Heart left ventricle (tissue), 16 donors: Measurements from ENCODE around the gene ASXL1. TPM values are rescaled to one million over a fixed set of nuclear protein-coding genes. Genes with fewer than 3 reads are reported as not detected.

Experiments
- ATAC-seq, 4 donors: fragments of 200-7000 bp; cut with Tn5 transposase; one replicate each; pipeline ENCODE4 v1.9.1; 2020 to 2022; ENCODE audit warnings: moderate library complexity in 4 of 4, mild to moderate bottlenecking in 3 of 4, moderate number of reproducible peaks in 1 of 4
- DNase-seq, 5 donors: peaks; one replicate each; pipeline ENCODE4 v3.0.0-alpha.2; 2020
- H3K27ac ChIP-seq, 12 donors: fragments of 200-600 bp; sonication (generic) in 4 of 12; one replicate each; pipeline versions ENCODE4 v1.5.0 to v1.8.0; 2016 to 2022; ENCODE audit warnings: mild to moderate bottlenecking in 2 of 12
- H3K27me3 ChIP-seq, 9 donors: fragments of 200-600 bp; sonication (generic) in 2 of 9; one replicate each; pipeline versions ENCODE4 v1.5.1 to v1.8.0; 2016 to 2022; ENCODE audit warnings: mild to moderate bottlenecking in 3 of 9
- H3K36me3 ChIP-seq, 9 donors: fragments of 200-600 bp; sonication (generic) in 2 of 9; one replicate each; pipeline versions ENCODE4 v1.5.0 to v1.8.0; 2018 to 2022; ENCODE audit warnings: mild to moderate bottlenecking in 2 of 9
- H3K4me1 ChIP-seq, 12 donors: fragments of 200-600 bp; sonication (generic) in 4 of 12; one replicate each; pipeline versions ENCODE4 v1.5.0 to v1.8.0; 2016 to 2022; ENCODE audit warnings: mild to moderate bottlenecking in 3 of 12
- H3K4me3 ChIP-seq, 12 donors: fragments of 200-600 bp; sonication (generic) in 4 of 12; one replicate each; pipeline versions ENCODE4 v1.5.0 to v1.8.0; 2017 to 2022; ENCODE audit warnings: mild to moderate bottlenecking in 9 of 12, moderate library complexity in 4 of 12
- H3K9me3 ChIP-seq, 12 donors: fragments of 200-600 bp; sonication (generic) in 4 of 12; one replicate each; pipeline versions ENCODE4 v1.5.0 to v1.8.0; 2016 to 2022; ENCODE audit warnings: mild to moderate bottlenecking in 1 of 12
- POLR2A ChIP-seq, 2 donors: fragments of 450-650 bp; IDR thresholded peaks; one replicate each; pipeline ENCODE4 v1.6.1; 2017; ENCODE audit warnings: antibody characterized with exemption in 2 of 2, mild to moderate bottlenecking in 2 of 2, moderate library complexity in 2 of 2
- whole genome bisulfite sequencing, 4 donors: extraction: QIAGEN DNeasy Blood & Tissue Kit in 2 of 4; methylation state at CpG; one replicate each; pipeline versions ENCODE4 v1.1.5 to v1.1.7; 2013 to 2018; 5-methylcytosine and 5-hydroxymethylcytosine counted together
- intact Hi-C, 10 donors: fragments of 100-400 bp; cut with DNase I; formaldehyde crosslinking; loops; one replicate each; pipeline versions ENCODE4 v1.11.1 to v1.14.2; 2022
- polyA plus RNA-seq, 2 donors: library from polyadenylated mRNA; stranded (reverse); fragments of 200-250 nt; gene quantifications; one replicate each; pipeline ENCODE4 v1.2.3, GENCODE V29; 2013
- total RNA-seq, 9 donors: library from RNA; depleted of rRNA in 2 of 9; stranded (reverse); fragments of >200 nt in 2 of 9; fragmentation: NEBNext Ultra II Directional in 3 of 9; extraction: Animal tissue kit (Norgen Biotek cat#: 25700) in 3 of 9; gene quantifications; one replicate each; pipeline versions ENCODE4 v1.1.0 to v1.2.4, GENCODE V29; 2016 to 2023
- TF ChIP-seq, protein P1 (sequence below), 12 donors: fragments of 200-600 bp; sonication (generic) in 4 of 12; IDR thresholded peaks; one replicate each; pipeline versions ENCODE4 v1.5.0 to v1.8.0; 2018 to 2022; ENCODE audit warnings: antibody characterized with exemption in 12 of 12, mild to moderate bottlenecking in 5 of 12
- donor health status: ischemic (EF 13 %, LVEDD 7.1; RV severe dilation, severe dysfunction).
- donor health status: healthy with polysubstance abuse.
- donor health status: DM: no; HTN: yes; CAD: no.
- donor health status: DM: no; HTN: no; CAD: no.
- donor health status: ischemic (EF 25% LVEDD 6.9; RV normal size, moderate dysfunction).
- donor health status: ischemic (EF 25% LVEDD 5.7; RV mildly dilated, moderate dysfunction).
- donor health status: healthy.
- donor health status: DM: yes; HTN: yes; CAD: no.
- donor health status: ischemic (EF 35%, LVEDD 5.7; RV mildly dilated, moderate dysfunction).
- donor health status: nonischemic (EF 11% LVEDD 7.7; RV severe dilation, severe dysfunction).
- donor health status: DM: yes; HTN: yes; CAD: no.
- donor health status: PGD.
- donor health status: ischemic (EF 29% LVEDD 5.4; RV normal size, mild dysfunction).
- donor health status: nonischemic (EF 23%, LVEDD 6.1; RV moderate dilation, normal function).

ASXL1 gene
- total and polyA plus RNA-seq, 11 donors = 15.1 to 50.1 (median 26.5) TPM

DNA sequence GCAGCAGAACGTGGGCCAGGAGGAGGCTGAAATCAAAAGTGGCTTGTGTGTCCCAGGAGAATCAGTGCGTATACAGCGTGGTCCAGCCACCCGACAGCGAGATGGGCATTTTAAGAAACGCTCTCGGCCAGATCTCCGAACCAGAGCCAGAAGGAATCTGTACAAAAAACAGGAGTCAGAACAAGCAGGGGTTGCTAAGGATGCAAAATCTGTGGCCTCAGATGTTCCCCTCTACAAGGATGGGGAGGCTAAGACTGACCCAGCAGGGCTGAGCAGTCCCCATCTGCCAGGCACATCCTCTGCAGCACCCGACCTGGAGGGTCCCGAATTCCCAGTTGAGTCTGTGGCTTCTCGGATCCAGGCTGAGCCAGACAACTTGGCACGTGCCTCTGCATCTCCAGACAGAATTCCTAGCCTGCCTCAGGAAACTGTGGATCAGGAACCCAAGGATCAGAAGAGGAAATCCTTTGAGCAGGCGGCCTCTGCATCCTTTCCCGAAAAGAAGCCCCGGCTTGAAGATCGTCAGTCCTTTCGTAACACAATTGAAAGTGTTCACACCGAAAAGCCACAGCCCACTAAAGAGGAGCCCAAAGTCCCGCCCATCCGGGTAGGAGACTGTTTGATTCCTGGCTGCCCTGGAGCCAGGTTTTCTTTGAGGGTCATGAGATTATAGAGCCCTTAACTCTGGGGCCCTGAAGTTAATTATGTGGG lies 75.3 kb downstream of the ASXL1 start:
- intact Hi-C loops = loop anchor here in 3 of 10 donors (5.0 to 10.0 kb wide), 3 partner anchors 51 to 76 kb away; partner anchors contain the start of gene ASXL1 (in 1 of the 3)
- no peak overlapping the region for H3K4me3 ChIP-seq
- peaks cover 4 to 29% (median 17%) of the 10 kb centered on the region in 12 donors for H3K4me1 ChIP-seq
- peak in 2 of 5 donors; percentile 46 to 62 for DNase-seq
- no peaks in the 10 kb centered on the region for H3K27me3 ChIP-seq
- WGBS, 4 donors = 43 to 51% (median 45%) methylated on average over 20 of the region's 20 CpGs
- ATAC-seq = peak; percentile 21 to 89 (median 48)
- peaks cover 2 to 100% (median 99%) of the 10 kb centered on the region in 9 donors for H3K36me3 ChIP-seq
- peak overlapping the region in 9 of 12 donors; percentile 19 to 73 (median 58) for H3K27ac ChIP-seq
- no peaks in the 10 kb centered on the region for H3K9me3 ChIP-seq
- TF ChIP-seq, protein P1, sequence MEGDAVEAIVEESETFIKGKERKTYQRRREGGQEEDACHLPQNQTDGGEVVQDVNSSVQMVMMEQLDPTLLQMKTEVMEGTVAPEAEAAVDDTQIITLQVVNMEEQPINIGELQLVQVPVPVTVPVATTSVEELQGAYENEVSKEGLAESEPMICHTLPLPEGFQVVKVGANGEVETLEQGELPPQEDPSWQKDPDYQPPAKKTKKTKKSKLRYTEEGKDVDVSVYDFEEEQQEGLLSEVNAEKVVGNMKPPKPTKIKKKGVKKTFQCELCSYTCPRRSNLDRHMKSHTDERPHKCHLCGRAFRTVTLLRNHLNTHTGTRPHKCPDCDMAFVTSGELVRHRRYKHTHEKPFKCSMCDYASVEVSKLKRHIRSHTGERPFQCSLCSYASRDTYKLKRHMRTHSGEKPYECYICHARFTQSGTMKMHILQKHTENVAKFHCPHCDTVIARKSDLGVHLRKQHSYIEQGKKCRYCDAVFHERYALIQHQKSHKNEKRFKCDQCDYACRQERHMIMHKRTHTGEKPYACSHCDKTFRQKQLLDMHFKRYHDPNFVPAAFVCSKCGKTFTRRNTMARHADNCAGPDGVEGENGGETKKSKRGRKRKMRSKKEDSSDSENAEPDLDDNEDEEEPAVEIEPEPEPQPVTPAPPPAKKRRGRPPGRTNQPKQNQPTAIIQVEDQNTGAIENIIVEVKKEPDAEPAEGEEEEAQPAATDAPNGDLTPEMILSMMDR (IDR thresholded peaks at IDR 0.05) = no peak

DNA sequence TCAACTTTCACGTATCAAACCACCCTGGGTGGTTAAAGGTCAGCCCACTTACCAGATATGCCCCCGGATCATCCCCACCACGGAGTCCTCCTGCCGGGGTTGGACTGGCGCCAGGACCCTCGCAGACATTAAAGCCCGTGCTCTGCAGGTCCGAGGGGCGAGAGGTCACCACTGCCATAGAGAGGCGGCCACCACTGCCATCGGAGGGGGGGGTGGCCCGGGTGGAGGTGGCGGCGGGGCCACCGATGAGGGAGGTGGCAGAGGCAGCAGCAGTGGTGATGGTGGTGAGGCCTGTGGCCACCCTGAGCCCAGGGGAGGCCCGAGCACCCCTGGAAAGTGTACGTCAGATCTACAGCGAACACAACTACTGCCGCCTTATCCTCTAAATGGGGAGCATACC lies 76.3 kb downstream of the ASXL1 start:
- Histone ChIP-seq H3K27me3 (no peaks in the 10 kb centered on the region), H3K36me3 (peaks cover 6 to 100% (median 99%) of the 10 kb centered on the region in 9 donors), H3K4me1 (peaks cover 4 to 29% (median 17%) of the 10 kb centered on the region in 12 donors), H3K9me3 (no peaks in the 10 kb centered on the region), H3K4me3 (no peak overlapping the region), H3K27ac (peak overlapping the region in 6 of 12 donors; percentile 53 to 73 (median 60))
- ATAC-seq (no peak), DNase-seq (peak in 1 of 5 donors; percentile 47)
- 85 to 89% (median 86%) methylated on average over 17 to 19 of the region's 19 CpGs for WGBS, 4 donors
- intact Hi-C loops = loop anchor here in 3 of 10 donors (5.0 to 10.0 kb wide), 3 partner anchors 50 to 77 kb away; partner anchors contain the start of gene ASXL1 (in 1 of the 3)
- TF ChIP-seq, protein P1 (IDR thresholded peaks at IDR 0.05) = no peak
- no peak for TF ChIP-seq POLR2A (IDR thresholded peaks at IDR 0.05)

DNA sequence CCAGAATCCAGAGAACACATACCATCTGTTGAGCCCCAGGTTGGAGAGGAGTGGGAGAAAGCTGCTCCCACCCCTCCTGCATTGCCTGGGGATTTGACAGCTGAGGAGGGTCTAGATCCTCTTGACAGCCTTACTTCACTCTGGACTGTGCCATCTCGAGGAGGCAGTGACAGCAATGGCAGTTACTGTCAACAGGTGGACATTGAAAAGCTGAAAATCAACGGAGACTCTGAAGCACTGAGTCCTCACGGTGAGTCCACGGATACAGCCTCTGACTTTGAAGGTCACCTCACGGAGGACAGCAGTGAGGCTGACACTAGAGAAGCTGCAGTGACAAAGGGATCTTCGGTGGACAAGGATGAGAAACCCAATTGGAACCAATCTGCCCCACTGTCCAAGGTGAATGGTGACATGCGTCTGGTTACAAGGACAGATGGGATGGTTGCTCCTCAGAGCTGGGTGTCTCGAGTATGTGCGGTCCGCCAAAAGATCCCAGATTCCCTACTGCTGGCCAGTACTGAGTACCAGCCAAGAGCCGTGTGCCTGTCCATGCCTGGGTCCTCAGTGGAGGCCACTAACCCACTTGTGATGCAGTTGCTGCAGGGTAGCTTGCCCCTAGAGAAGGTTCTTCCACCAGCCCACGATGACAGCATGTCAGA lies 77.4 kb downstream of the ASXL1 start:
- WGBS, 4 donors = 92 to 96% (median 94%) methylated on average over 12 of the region's 12 CpGs
- no peak for DNase-seq
- intact Hi-C loops = loop anchor here in 2 of 10 donors (10.0 kb wide), 2 partner anchors 49 to 71 kb away; no protein-coding TSS in a partner anchor

More for the DNA sequence above, 77.4 kb downstream of the ASXL1 start:
- no peak overlapping the region for H3K27ac ChIP-seq
- H3K4me1 ChIP-seq = peaks cover 4 to 29% (median 17%) of the 10 kb centered on the region in 12 donors
- no peaks in the 10 kb centered on the region for H3K27me3 ChIP-seq
- TF ChIP-seq, protein P1 (IDR thresholded peaks at IDR 0.05) = no peak
- TF ChIP-seq POLR2A (IDR thresholded peaks at IDR 0.05) = no peak
- ATAC-seq = no peak
- peaks cover 6 to 96% (median 92%) of the 10 kb centered on the region in 9 donors for H3K36me3 ChIP-seq
- no peaks in the 10 kb centered on the region for H3K9me3 ChIP-seq
- no peak overlapping the region for H3K4me3 ChIP-seq
